SW480 (cell line): Measurements from ENCODE around the gene CERS6.

Experiments
- DNase-seq: peaks from one replicate; pipeline ENCODE4 v3.0.0-alpha.2; 2016; ENCODE audit warnings: low spot score

The CERS6 gene

GRCh38 chr2:168703926-168704325, 247.9 kb downstream of the CERS6 start:
- DNase-seq = peak; percentile 67

DNA sequence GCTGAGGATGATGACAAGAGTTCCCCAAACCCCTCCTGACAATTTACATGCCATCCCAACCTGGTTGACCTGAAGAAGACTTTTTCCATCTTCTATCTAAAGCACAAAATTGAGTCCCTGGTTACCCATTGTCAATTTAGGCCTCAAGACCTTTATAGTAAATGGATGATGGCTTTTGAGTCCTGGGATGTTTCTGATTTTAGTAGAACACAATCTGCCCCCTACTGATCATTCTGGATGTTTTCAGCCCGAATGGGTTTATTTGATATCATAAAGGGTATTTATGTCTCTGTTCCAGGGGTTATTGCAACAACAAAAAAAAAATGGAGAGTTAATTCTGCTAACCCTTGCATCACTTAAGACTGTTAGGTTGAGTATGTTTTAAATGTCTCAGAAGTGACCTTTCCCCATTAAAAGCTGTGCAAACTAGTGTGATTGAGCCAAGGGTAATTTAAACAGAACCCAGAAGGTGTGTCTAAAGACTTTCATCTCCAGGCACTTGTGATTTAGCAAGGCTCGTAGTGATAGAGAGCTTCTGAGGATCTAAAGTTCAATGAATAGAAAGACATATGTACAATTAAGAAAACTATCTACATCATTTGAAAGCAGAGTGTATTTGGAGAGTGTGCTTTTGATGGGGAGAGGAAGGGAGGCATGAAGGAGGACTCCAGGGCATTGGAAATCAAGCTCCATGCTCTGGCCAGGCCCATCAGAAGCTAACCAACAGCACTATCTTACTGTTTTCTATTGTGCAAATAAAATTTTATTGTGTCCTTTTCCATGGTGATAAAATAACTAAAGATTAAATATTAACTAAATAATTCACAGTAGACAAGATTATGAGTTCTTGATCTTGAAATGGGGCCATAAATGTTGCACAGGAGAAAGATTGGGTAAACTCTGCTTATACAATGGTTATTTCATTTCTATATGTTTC, 249.7 kb downstream of the CERS6 start:
- DNase-seq = peak; percentile 43

GRCh38 chr2:168706806-168707205, 250.7 kb downstream of the CERS6 start:
- no peak for DNase-seq

DNA sequence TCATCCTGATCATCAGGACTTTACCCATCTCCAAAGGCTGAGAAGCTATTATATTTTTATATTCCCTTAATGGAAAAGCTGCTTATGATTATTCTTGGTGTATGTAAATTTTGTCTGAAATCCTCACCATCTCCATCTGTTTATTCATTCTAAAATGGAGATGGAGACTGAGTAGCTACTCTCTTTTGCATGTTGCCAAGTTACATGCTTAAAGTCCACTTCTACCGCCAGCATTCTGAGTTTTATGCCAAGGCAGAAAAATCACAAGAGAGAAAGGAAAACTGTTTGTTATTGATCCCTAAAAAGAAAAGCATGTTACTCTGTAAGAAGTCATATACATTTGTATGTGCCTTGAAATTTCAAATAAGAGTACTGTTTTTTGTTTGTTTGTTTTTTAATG, 252.0 kb downstream of the CERS6 start:
- DNase-seq = no peak

GRCh38 chr2:168710754-168711467, 254.8 kb downstream of the CERS6 start:
- no peak for DNase-seq

GRCh38 chr2:168712053-168712452, 256.0 kb downstream of the CERS6 start:
- DNase-seq = no peak

DNA sequence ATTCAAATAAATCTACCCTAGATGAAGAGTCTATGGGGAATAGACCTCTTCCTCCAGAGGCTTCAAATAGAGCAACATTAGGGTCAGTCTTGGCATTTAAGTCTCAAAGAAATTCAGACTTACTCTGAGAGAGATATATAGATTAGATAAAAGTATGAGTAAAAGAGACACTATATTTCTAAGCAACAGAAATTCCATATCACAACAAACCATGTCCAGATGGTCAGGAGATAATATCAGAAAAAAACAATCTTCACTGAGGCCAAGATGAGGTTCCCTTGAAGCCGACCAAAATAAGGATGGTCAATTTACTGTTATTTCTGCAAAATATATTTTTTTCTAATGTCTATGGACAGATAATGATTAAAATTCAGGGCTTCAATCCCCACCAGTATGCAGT, 257.3 kb downstream of the CERS6 start:
- no peak for DNase-seq

DNA sequence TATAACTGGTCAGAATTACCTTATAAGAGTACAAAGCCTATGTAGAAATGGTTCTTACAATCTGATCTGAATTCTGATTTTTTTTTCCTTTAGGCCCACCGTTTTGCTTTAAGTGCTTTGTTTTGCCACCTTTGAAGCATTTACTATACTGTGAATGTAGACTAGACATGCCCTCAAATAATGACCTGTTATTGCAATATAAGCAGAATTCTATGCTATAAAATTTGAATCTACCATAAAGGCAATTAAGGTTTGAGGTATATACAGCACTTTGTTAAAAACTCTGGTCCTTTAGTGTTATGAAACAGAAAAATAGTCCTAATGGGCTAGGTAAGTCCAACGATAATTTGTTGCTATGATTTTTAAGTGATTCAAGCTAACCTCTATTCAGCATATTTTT, 259.8 kb downstream of the CERS6 start:
- DNase-seq = no peak

GRCh38 chr2:168716839-168717238, 260.8 kb downstream of the CERS6 start:
- no peak for DNase-seq

- no peak for DNase-seq
Measured at GRCh38 chr2:168717790-168718502, 261.9 kb downstream of the CERS6 start.

GRCh38 chr2:168718622-168719021, 262.6 kb downstream of the CERS6 start:
- DNase-seq = no peak

DNA sequence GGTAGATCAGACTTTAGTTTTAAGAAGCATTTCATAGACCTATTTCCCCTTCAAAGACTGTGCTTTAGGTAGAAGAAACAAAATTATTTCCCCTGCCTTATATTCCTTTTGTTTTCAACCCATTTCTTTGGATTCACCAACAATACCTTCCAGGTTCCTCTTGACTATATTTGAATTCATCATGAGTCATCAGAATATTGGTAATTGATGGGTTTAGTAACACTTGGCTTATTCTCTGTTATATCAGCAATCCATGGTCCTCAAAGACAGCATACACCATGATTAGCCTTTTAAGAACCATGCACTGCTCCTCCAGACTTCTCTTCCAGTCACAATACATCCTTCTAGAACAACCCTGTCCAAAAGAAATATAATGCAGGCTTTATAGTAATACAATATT, 263.4 kb downstream of the CERS6 start:
- DNase-seq = no peak

DNA sequence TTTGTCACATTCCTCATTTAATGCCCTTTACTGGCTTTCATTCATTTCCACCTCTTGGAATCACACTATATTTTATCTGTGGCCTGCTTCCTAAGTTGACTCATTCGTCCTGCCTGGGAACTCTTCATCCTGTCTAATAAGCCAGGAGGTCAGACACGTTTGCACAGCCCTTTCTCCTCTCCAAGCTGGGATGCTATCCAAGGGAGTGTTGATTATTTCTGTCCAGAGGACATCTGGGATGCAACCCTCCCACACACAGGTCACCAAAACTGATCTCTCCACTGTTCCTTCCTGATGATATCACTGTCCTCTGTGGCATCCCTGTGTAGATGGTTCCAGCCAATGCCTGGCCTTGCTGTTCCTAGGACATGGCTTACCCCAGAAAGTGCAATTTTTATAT, 266.5 kb downstream of the CERS6 start:
- no peak for DNase-seq

- no peak for DNase-seq
Measured at GRCh38 chr2:168723275-168723899, 267.3 kb downstream of the CERS6 start.

GRCh38 chr2:168726375-168726774, 270.3 kb downstream of the CERS6 start:
- DNase-seq = no peak

- no peak for DNase-seq
Measured at GRCh38 chr2:168727904-168728470, 271.9 kb downstream of the CERS6 start.

DNA sequence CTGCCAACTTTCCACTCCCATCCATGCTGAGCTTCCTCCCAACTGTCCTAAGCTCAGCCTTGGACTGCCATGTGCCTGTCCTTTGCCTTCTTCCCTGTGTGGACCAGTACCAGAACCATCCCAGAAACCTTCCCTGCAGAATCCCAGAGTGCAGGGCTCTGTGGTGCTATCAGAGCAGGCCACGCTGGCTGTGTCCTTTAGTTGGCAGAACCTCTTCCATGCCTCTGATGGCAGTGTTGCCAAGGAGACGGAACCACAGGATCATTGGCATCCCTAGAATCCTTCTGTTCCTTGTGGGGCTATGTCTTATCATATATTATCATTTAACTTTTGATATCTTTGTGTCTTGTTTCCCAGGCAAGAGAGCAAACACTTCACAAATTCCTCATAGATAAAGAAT, 273.4 kb downstream of the CERS6 start:
- DNase-seq = no peak

GRCh38 chr2:168730344-168730743, 274.3 kb downstream of the CERS6 start:
- no peak for DNase-seq

GRCh38 chr2:168731002-168731401, 274.9 kb downstream of the CERS6 start:
- no peak for DNase-seq

GRCh38 chr2:168731616-168732015, 275.5 kb downstream of the CERS6 start:
- no peak for DNase-seq

DNA sequence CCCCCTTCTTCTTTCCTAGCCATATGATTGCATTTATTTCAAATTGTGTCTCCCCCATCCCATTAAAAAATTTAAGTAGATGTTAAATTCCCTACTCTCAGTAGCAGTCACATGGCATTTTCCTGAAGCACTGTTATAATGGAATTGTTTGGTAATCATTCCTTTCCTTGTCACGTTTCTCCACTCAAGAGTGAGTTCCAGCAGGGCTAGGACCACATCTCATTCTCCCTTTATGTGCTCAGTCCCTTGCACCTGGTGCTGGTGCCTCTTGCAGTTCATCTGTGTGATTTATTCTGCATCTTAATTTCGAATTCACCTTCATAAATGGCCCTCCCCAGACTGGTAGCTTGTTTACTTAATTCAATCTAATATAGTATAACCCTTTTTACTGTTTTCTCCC, 276.0 kb downstream of the CERS6 start:
- DNase-seq = no peak

- no peak for DNase-seq
Measured at GRCh38 chr2:168732506-168732905, 276.4 kb downstream of the CERS6 start.
